Natural killer cell (primary cell): ENCODE results near the gene SLC25A21. TPM values are rescaled to one million over a fixed set of nuclear protein-coding genes. Genes with fewer than 3 reads are reported as not detected.

Source experiments
- ATAC-seq, 3 donors: fragments of 150-1000 bp in 2 of 3; fragments of 200-7000 bp in 1 of 3; cut with Tn5 transposase; 1 replicate in 1 of 3; 2 replicates in 2 of 3; pipeline ENCODE4 v1.10.0; 2021; ENCODE audit warnings: mild to moderate bottlenecking in 2 of 3, moderate library complexity in 2 of 3
- DNase-seq, 2 donors: peaks; one replicate each; pipeline versions ENCODE4 v3.0.0 to v3.0.0-alpha.2; 2013 to 2021; ENCODE audit warnings: mixed read lengths in 1 of 2
- H3K27ac ChIP-seq: one replicate; pipeline ENCODE4 v1.5.1; 2013; ENCODE audit warnings: mild to moderate bottlenecking, low read length
- H3K27me3 ChIP-seq: one replicate; pipeline ENCODE4 v1.6.1; 2013; ENCODE audit warnings: low read length; ENCODE audit not compliant: control insufficient read depth, insufficient read depth
- H3K36me3 ChIP-seq: one replicate; pipeline ENCODE4 v1.6.1; 2013; ENCODE audit warnings: low read length; ENCODE audit not compliant: control insufficient read depth, insufficient read depth
- H3K4me1 ChIP-seq: one replicate; pipeline ENCODE4 v1.6.1; 2013; ENCODE audit warnings: low read length; ENCODE audit not compliant: control insufficient read depth, insufficient read depth
- H3K4me3 ChIP-seq: one replicate; pipeline ENCODE4 v1.5.1; 2013; ENCODE audit warnings: low read length
- H3K9me3 ChIP-seq: one replicate; pipeline ENCODE4 v1.6.1; 2013; ENCODE audit warnings: low read length; ENCODE audit not compliant: control insufficient read depth, insufficient read depth
- H3K27ac Mint-ChIP-seq, 2 donors: one replicate each; pipeline ENCODE4 v1.8.0; 2022; ENCODE audit warnings: mild to moderate bottlenecking in 2 of 2, mixed read lengths in 2 of 2, moderate library complexity in 1 of 2
- H3K27me3 Mint-ChIP-seq, 2 donors: one replicate each; pipeline ENCODE4 v1.8.0; 2022; ENCODE audit warnings: low read depth in 2 of 2, mixed read lengths in 2 of 2
- H3K36me3 Mint-ChIP-seq: one replicate; pipeline ENCODE4 v1.8.0; 2022; ENCODE audit warnings: mixed read lengths
- H3K4me1 Mint-ChIP-seq, 2 donors: one replicate each; pipeline ENCODE4 v1.8.0; 2022; ENCODE audit warnings: mixed read lengths in 2 of 2
- H3K4me3 Mint-ChIP-seq: one replicate; pipeline ENCODE4 v1.8.0; 2022; ENCODE audit warnings: mild to moderate bottlenecking, moderate library complexity, mixed read lengths
- H3K9me3 Mint-ChIP-seq, 2 donors: one replicate each; pipeline ENCODE4 v1.8.0; 2022; ENCODE audit warnings: mixed read lengths in 2 of 2
- WGBS: methylation state at CpG from one replicate; pipeline ENCODE4 v1.1.7; 2013; ENCODE audit warnings: missing lambda C conversion rate; ENCODE audit not compliant: insufficient coverage; 5-methylcytosine and 5-hydroxymethylcytosine counted together
- intact Hi-C: fragments of 100-400 bp; cut with micrococcal nuclease; formaldehyde crosslinking; loops from one replicate; pipeline ENCODE4 v1.14.2; 2022
- total RNA-seq, 4 donors: library from RNA; stranded (reverse); fragments of 120-200 nt in 1 of 4; gene quantifications; one replicate each; pipeline versions ENCODE4 v1.2.3 to v1.2.4, GENCODE V29; 2013 to 2022
- TF ChIP-seq, protein P1 (sequence below): fragments of 200-600 bp; IDR thresholded peaks from one replicate; pipeline ENCODE4 v1.8.0; 2022; ENCODE audit warnings: antibody characterized with exemption

The SLC25A21 gene
- total RNA-seq, 3 donors from 2014 or later (not counting 1 experiment from before 2014, with no cell fraction given) = not detected

DNA sequence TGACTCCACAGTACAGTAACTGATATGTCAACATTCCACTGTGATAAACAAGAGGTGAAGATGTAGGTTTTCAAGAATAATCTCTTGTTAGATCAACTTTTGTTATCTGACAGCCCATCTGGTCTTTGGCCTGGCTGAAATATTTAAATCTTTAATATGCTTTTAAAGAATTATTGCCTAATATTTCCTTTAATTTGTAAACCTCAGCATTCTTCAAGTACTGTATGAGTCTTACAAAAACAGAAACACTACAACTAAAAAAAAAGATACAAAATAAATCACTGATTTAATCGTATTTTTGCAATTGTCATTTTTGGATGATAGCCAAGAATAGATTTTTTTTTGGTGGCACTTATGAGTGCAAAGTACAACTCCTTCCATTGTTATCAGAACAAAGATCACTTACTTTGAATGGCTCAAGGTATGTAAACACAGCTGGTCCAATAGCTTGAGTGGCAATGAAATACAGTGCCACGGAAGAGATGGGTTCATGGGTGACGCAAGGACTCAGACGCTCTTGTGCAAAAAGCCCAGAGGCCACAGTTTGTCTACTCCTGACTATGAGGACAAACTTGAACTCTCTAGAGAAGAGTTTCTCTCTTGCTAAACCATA is 401.3 kb downstream of the SLC25A21 start:
- DNase-seq (no peak), ATAC-seq (no peak)
- Mint-ChIP-seq H3K9me3 (peaks cover 3 to 5% of the 10 kb centered on the region in 2 donors), H3K4me3 (no peak overlapping the region), H3K4me1 (no peaks in the 10 kb centered on the region), H3K27ac (no peak overlapping the region), H3K36me3 (no peaks in the 10 kb centered on the region), H3K27me3 (no peaks in the 10 kb centered on the region)
- WGBS = 95% methylated on average over 3 of the region's 4 CpGs
- Histone ChIP-seq H3K36me3 (no peaks in the 10 kb centered on the region), H3K9me3 (no peaks in the 10 kb centered on the region), H3K27ac (no peak overlapping the region), H3K27me3 (no peaks in the 10 kb centered on the region), H3K4me3 (no peak overlapping the region), H3K4me1 (no peaks in the 10 kb centered on the region)
- intact Hi-C loops = no loop called here
- TF ChIP-seq, protein P1, sequence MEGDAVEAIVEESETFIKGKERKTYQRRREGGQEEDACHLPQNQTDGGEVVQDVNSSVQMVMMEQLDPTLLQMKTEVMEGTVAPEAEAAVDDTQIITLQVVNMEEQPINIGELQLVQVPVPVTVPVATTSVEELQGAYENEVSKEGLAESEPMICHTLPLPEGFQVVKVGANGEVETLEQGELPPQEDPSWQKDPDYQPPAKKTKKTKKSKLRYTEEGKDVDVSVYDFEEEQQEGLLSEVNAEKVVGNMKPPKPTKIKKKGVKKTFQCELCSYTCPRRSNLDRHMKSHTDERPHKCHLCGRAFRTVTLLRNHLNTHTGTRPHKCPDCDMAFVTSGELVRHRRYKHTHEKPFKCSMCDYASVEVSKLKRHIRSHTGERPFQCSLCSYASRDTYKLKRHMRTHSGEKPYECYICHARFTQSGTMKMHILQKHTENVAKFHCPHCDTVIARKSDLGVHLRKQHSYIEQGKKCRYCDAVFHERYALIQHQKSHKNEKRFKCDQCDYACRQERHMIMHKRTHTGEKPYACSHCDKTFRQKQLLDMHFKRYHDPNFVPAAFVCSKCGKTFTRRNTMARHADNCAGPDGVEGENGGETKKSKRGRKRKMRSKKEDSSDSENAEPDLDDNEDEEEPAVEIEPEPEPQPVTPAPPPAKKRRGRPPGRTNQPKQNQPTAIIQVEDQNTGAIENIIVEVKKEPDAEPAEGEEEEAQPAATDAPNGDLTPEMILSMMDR = no peak

DNA sequence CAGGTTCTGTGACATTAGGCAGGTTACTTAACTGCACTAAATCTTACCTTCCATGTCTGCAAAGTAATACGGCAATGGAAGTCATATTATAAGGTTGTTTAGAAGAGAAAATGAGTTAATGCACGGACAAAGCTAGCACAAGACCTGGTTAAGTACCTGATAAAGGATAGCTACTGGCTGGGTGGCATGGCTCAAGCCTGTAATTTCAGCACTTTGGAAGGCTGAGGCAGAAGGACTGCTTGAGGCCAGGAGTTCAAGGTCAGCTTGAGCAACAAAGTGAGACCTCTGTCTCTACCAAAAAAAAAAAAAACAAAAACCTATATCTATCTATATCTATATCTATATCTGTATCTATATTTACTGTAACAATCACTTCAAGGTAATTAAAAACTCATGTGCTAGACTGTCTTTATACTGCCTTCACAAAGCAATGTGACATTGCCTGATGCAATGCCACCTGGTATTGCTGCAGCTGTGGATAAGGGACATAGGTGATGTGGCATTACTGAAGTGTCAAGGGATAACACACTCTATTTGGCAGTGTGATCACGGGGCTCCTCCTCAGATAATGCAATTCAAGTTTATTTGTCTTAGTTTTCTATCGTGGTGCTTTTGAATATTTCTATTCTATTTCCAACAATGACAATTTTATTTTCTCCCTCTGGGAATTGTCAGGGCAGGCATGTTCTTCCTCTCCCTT is 403.6 kb downstream of the SLC25A21 start:
- Histone ChIP-seq H3K27ac (no peak overlapping the region), H3K36me3 (no peaks in the 10 kb centered on the region), H3K4me3 (no peak overlapping the region), H3K9me3 (no peaks in the 10 kb centered on the region), H3K4me1 (no peaks in the 10 kb centered on the region), H3K27me3 (no peaks in the 10 kb centered on the region)
- intact Hi-C loops = no loop called here
- TF ChIP-seq, protein P1 = no peak
- no peaks in the 10 kb centered on the region for H3K36me3 Mint-ChIP-seq
- 73% methylated on average over 4 of the region's 4 CpGs for WGBS
- ATAC-seq = no peak
- H3K9me3 Mint-ChIP-seq = peaks cover 2 to 6% of the 10 kb centered on the region in 2 donors
- H3K4me1 Mint-ChIP-seq = no peaks in the 10 kb centered on the region
- H3K4me3 Mint-ChIP-seq = no peak overlapping the region
- no peak overlapping the region for H3K27ac Mint-ChIP-seq
- H3K27me3 Mint-ChIP-seq = no peaks in the 10 kb centered on the region
- DNase-seq = no peak

DNA sequence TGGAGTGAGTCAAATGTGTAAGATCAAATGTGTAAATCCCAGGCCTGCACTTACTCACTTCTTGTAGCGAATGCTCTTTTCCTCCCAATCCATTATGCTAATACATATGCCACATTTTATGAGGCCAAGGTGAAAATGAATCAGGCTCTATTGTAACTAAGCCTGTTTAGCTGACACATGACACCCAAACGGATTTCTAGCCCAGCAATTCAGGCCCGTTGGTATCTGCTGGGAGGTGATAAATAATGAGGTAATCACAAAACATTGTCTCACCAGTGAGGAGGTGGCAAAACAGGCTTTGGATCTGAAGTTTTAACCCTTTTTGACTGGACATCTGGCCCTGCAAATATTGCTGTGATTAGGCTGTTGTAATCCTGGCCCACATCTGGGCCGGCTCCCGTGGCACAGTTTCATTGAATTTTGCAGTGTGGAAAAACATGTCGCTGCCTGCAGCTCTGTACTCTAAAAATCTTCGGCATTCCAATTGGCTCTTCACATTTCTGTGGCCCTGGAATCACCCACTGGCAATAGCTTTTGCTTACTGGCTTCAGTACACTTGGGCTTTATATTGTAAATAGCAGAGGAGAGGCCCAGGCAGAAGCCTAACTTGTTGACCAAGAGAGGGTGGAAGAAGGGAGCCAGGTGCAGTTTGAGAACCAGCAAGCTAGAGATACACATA is 404.7 kb downstream of the SLC25A21 start:
- TF ChIP-seq, protein P1 = no peak
- ATAC-seq = no peak
- intact Hi-C loops = no loop called here
- Histone ChIP-seq H3K36me3 (no peaks in the 10 kb centered on the region), H3K27me3 (no peaks in the 10 kb centered on the region), H3K9me3 (no peaks in the 10 kb centered on the region), H3K4me1 (no peaks in the 10 kb centered on the region), H3K4me3 (no peak overlapping the region), H3K27ac (no peak overlapping the region)
- 76% methylated on average over 7 of the region's 7 CpGs for WGBS
- H3K27me3 Mint-ChIP-seq = no peaks in the 10 kb centered on the region
- H3K9me3 Mint-ChIP-seq = peaks cover 3 to 7% of the 10 kb centered on the region in 2 donors
- DNase-seq = no peak
- no peaks in the 10 kb centered on the region for H3K4me1 Mint-ChIP-seq
- no peaks in the 10 kb centered on the region for H3K36me3 Mint-ChIP-seq
- H3K27ac Mint-ChIP-seq = no peak overlapping the region
- no peak overlapping the region for H3K4me3 Mint-ChIP-seq
